ENCODE data around the gene RIOX2.

The RIOX2 gene

DNA sequence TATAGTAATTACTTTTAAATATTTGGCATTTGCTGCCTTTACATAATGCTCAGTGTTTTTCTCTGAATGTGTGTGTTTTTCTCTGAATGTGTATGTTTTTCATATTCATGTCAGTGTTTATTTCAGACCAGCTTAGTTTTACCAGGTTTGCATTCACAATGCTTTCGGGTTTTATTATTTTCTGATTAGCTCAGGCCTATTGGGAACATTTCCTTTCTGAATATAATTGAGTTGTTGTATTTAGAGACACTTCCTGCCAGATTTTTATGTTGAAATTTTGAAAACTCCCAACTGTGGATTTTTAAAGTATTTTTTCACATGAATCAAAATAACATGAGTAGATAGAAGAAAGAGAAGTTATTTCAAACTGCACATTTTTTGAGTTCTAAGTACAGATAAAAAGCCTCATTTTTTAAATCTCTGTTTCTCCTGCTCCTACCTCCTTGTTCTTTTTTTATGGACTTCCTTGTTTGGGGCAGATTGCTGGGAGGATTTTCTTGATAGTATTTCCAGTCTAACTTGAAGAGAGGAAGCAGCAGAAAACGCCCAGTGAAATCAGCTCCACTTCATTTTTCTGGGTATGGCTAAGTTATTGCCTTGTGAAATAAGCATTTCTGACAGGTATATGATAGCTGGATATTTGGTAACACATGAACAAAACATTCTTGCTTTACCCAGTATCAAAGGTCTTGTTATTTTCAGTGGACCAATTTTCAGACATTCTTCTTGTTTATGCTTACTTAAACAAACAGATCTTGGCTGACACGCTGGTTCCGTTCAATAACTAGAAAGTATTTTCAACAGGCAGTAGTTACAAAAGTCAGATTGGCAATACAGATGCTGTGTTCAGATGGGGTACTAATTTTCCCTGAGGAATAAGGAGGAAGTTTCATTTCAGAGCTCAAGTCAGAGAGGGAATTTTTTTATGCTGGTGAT is 70.7 kb downstream of the RIOX2 start:
- TF ChIP-seq, protein P1, sequence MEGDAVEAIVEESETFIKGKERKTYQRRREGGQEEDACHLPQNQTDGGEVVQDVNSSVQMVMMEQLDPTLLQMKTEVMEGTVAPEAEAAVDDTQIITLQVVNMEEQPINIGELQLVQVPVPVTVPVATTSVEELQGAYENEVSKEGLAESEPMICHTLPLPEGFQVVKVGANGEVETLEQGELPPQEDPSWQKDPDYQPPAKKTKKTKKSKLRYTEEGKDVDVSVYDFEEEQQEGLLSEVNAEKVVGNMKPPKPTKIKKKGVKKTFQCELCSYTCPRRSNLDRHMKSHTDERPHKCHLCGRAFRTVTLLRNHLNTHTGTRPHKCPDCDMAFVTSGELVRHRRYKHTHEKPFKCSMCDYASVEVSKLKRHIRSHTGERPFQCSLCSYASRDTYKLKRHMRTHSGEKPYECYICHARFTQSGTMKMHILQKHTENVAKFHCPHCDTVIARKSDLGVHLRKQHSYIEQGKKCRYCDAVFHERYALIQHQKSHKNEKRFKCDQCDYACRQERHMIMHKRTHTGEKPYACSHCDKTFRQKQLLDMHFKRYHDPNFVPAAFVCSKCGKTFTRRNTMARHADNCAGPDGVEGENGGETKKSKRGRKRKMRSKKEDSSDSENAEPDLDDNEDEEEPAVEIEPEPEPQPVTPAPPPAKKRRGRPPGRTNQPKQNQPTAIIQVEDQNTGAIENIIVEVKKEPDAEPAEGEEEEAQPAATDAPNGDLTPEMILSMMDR (IDR thresholded peaks at IDR 0.05; ENCODE audit: low read depth, low read length, missing control alignments): no peak
- no peak for DNase-seq (ENCODE audit: extremely low read depth, low read depth)
- no peak overlapping the region for H3K4me3 ChIP-seq (replicated peaks; ENCODE audit: low read depth, low read length)

DNA sequence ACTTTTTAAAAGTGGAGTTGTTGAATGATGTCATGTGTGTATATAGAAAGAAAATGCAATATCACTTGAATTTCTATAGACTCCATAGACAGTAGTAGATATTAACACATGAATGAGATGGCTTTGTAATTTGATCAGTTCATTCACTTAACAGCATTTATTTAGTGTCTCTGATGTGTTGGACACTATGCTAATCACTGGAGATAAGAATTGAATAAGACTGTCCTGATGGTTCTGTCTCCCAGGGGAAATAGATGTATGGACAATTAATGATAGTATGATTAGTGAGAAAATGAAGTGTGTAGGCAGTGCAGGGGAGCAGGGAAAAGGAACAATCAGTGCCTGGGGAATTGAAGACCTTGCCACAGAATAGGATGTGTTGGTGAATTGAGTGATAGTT is 72.9 kb downstream of the RIOX2 start:
- DNase-seq (ENCODE audit: extremely low read depth, low read depth): no peak
- H3K4me3 ChIP-seq (replicated peaks; ENCODE audit: low read depth, low read length): no peak overlapping the region
- TF ChIP-seq, protein P1 (IDR thresholded peaks at IDR 0.05; ENCODE audit: low read depth, low read length, missing control alignments): no peak

GRCh38 chr3:97896547-97896946 is 75.7 kb downstream of the RIOX2 start:
- TF ChIP-seq, protein P1 (IDR thresholded peaks at IDR 0.05; ENCODE audit: low read depth, low read length, missing control alignments): no peak
- H3K4me3 ChIP-seq (replicated peaks; ENCODE audit: low read depth, low read length): no peak overlapping the region
- DNase-seq (ENCODE audit: extremely low read depth, low read depth): no peak

GRCh38 chr3:97896129-97896528 is 76.1 kb downstream of the RIOX2 start:
- no peak for DNase-seq (ENCODE audit: extremely low read depth, low read depth)
- TF ChIP-seq, protein P1 (IDR thresholded peaks at IDR 0.05; ENCODE audit: low read depth, low read length, missing control alignments): no peak
- H3K4me3 ChIP-seq (replicated peaks; ENCODE audit: low read depth, low read length): no peak overlapping the region

DNA sequence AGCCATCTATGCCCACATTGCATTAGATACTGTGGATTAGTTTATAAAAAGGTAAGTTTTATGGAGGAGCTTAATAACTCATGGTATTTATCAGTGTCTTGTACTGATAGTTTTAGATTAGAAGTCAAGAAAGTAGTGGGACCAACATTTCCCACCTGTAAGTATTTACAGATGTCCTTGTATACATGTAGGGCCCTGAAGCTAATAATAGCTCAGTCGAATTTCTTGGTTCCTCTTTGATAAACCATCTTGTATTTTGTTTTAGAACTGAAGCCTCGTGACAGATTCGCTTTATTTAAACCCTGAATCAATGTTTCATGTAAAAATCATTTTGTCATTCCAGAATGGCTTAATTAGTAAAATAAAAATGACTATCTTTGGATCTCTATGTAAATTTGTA is 77.0 kb downstream of the RIOX2 start:
- H3K4me3 ChIP-seq (replicated peaks; ENCODE audit: low read depth, low read length): no peak overlapping the region
- DNase-seq (ENCODE audit: extremely low read depth, low read depth): no peak
- TF ChIP-seq, protein P1 (IDR thresholded peaks at IDR 0.05; ENCODE audit: low read depth, low read length, missing control alignments): no peak

GRCh38 chr3:97892852-97893251 is 79.4 kb downstream of the RIOX2 start:
- no peak overlapping the region for H3K4me3 ChIP-seq (replicated peaks; ENCODE audit: low read depth, low read length)
- DNase-seq (ENCODE audit: extremely low read depth, low read depth): no peak
- TF ChIP-seq, protein P1 (IDR thresholded peaks at IDR 0.05; ENCODE audit: low read depth, low read length, missing control alignments): no peak
